HG02943 (cell line): ENCODE results near the gene IMMP2L.
"Not testable (repeated sequence)": the region's sequence is repeated elsewhere in the genome, so short reads cannot be mapped to it uniquely, and the experiment has no call there.

Source experiments
- ATAC-seq: cut with Tn5 transposase; IDR thresholded peaks from one replicate; pipeline ENCODE4 v1.9.1; 2021; ENCODE audit warnings: mild to moderate bottlenecking, low read depth, moderate library complexity; ENCODE audit not compliant: unreplicated experiment

The IMMP2L gene

DNA sequence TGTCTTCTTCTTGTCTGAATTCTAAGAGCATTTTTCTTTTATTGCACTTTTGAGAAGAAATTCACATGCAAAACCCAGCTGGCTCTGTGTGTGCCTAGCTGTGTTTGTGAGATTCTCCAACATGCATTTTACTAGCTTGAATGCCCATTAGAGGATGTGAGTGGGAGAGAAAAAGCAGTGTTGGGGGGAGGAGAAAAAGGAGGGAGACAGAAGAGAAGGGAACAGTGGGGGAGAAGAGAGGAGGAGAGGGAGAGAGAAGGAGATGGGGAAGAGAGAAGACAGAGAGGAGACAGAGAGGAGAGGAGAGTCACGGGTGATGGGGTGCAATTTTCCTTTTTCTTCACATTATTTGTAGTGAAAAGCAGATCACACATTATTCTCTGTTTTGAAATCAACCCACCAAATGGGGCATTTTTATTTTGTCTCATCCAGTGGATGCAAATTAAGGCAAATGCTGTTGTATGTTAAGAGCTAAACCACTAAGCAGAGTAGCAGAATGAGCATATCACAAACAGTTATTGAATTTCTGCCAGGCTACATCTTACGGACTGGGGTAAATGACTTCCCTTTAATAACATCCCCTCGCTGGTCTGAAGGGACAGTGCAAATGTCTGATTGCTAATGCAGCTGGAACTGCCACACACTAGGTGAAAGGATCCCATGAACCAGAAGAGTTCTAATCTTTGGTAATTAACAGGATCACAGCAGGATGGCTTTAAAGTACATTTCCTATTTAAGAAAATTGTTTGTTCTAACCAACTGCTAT, 470.5 kb downstream of the IMMP2L start:
- ATAC-seq: no peak

DNA sequence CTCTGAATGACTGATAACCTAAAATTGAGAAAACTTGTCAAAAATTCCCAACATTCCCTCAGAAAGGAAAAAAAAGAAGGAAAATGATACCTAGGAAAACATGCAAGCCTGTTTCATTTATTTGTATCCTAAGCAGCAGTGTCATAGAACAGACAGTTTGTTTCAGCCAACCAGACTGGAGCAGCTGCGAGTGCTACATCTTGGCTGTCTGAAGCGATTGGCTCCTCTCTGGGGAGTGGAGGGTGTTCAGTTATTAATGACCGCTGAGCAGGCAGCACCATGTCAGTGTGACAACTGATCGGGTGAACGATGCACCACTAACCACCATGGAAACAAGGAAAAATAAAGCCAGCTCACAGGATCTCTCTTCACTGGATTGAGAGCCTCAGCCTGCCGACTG, 471.4 kb downstream of the IMMP2L start, which contains the start of gene LRRN3:
LRRN3 (plus strand) TSS at position 282 of the 400 bp plus-strand sequence. CDS start 31,646 bp downstream, outside the sequence.
- ATAC-seq: no peak

DNA sequence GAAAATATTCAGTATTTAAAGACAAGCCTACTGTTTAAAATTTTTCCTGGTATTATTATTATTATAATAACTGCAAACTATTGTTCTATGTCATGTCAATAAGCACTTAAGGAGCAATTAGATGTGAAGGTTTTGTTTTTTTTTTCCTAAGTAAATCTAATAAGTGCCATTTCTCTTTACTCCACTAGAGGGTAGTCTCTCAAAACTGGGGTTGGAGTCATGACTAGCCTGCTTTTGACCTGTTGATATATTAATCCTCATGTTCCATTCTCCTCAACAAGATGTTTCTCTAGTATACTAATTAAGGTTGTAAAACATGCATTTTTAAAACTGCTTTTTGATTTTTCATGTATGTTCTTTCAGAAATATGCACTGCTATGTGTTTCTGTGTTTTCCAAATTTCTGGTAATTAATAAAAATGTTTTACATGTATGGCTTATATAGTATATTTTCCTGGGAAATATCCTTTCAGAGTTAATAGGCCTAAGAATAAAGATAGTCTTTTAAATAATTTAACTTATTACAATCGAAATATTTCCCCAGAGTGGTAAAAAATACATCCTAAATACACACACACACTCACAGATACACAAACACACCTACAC, 472.4 kb downstream of the IMMP2L start:
- no peak for ATAC-seq

DNA sequence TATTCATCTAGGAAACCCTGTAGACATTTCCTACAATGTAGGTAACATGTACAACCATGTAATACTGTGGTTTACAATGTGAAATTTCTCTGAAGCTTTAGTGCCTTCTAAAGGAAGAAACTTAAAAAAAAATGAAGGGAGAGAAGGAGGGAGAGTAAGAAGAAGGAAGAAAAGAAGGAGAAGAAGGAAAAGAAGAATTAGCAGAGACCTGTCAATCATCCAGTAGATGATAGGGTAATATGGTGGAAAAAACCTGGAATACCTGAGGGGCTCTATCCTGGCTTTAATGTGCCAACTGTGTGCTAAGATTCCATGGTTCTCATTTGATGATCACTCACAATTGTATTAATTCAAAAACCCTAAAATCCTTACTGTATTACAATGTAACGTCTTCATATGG, 474.0 kb downstream of the IMMP2L start:
- ATAC-seq: no peak

DNA sequence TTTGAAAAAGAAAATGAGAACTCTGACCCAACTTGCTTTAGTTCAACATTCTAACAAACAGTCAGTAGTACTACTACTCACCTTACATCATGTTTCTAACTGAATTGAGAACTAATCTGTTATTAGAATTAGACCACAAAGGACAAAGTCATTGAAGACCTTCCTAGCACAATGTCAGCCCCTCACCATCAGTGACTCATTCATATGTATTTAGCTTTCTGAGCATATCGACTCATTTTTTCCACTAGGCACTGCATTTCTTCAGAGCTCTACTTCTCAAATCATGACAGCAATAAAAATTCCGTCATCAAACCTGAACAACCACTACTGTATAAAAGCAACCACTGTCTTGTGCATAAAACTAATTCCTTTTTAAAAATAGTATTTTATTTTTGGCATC, 475.8 kb downstream of the IMMP2L start:
- ATAC-seq: no peak

DNA sequence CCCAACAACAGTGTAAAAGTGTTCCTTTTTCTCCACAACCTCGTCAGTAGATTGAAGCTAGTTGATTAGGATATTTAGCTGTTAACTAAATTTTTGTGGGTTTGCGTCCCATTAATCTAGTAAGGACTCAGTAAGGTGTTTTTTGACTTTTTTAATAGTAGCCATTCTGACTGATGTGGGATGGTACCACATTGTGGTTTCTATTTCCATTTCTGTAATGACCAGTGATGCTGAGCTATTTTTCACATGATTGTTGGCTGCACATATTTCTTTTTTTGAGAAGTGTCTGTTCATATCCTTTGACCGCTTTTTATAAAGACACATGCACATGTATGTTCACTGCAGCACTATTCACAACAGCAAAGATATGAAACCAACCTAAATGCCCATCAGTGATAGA, 476.9 kb downstream of the IMMP2L start:
- no peak for ATAC-seq

DNA sequence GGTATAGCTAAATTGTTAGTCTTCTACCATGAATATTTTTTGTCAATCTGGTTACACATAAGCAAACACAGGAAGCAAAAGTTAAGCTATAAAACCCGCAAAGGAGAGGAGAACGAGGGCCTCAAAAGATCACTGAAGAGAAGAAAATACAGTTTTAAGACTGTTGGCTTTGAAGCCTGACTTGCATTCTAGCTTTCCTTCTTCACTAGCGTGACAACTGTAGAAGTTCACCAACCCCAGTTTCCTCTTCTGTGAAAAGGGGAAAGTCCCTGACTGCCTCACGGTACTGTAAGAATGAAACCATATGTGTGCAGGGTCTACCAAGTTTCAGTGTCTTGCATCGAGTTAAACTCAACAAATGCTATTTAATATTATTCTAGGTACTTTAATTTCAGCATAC, 478.9 kb downstream of the IMMP2L start:
- peak; percentile 99 for ATAC-seq

DNA sequence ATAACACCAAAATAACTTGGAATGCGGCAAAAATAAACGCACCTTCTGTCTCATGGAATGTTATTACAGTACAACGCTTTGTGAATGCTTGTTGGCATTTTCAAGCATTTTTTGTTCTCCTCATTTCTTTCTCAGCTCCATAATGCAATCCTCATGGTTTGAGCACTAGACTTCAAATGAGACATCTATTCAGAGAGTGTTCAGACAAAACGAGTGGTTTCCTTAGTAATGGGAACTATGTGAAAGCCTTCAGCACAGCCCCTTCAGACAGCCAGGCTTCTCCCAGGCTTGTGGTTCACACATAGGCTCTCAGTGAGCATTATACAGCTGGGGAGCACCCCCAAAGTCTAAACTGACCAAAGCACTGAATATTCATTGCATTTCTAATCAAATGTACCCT, 479.9 kb downstream of the IMMP2L start:
- ATAC-seq: no peak

DNA sequence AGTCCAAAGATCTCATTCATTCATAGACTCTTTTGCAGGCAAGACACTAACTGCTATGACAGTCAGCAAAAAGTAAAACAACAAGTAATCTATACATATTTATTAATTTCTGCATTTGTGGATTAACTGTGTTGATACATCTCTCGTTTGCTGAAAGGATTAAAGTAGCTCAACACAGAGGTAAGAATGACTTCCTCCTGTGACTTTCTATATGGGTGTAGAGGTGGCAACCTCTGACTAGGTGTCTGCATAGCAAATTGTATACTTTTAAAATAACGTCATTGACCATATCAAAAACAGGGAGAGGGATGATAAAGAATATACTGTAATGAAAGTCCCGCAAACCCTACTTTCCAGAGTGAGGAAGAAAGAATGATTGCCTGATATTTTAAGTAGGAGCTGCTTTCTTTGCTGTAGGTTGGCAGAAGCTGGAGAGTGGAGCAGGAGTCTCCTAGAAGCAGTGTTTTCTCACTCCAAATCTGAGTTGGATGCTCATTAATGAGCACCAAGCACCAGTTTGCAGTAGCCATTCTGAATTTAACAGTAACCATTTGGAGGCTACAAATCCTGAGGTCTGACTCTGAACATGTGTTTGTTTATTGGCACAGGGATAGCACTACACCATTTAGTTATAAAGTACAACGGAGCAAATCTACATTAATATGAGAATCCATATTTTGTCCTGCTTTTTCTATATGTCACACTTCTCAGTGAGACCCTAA, 480.6 kb downstream of the IMMP2L start:
- no peak for ATAC-seq

DNA sequence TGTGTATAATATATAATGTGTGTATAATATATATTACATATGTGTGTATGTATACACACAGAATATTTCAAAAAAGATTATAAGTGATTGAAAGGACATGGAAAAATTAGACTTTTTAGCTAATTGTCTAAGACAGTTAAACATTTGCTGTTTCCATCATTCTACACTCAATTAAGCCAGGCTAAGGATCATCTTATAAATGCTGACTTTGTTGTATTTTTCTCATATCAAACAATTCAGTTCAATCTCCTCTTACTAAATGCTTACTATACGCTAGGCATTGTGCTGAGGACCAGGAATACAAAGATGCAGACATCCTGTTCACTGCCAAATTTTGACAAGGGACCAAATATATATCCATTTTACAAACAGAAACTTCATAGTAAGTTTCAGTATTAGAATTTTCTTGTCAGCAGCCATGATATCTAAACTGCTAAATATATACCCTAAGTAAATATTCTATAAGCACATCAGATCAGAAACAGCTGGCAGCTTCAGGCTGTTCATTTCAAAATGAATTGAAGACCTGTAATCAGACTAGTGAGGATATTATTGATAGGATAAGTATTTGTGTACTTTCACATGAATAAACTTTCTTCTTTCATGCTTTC, 481.7 kb downstream of the IMMP2L start:
- ATAC-seq: no peak

DNA sequence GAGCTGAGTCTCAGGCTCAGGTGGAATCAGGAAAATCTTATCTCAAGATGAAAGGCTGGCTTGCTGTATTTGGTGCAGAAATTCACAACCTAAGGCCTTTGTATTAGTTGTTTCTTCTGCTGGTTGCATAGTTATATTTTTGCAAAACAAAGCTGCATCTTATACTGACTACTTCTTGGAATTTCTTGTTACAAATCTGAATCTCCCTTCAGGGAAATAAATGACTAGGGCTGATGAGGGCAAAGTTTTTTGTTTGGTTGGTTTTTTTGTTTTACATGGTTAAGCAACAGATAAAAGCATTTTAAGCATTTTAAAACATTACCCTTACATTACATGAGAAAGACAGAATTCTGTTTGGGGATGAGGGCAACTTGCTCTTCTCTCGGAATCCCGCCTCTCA, 485.3 kb downstream of the IMMP2L start:
- no peak for ATAC-seq

DNA sequence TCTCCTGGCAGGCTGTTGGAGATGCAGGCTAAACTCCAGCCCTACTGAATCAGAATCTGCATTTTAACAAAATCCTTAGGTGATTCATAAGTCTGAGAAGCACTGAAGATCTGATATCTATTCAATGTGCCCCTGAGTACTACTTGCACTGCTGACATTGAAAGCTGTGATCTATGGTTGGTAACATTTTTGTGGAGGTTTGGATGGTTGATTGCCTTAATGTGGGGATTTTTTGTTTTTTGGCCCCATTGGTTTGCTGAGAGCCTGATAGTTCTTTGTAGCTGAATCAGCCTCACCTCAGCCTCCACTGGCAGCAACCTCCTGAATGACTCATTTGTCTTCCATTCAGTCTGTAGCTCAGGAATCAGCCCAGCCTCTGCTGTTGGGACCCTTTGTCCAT, 486.1 kb downstream of the IMMP2L start:
- no peak for ATAC-seq

DNA sequence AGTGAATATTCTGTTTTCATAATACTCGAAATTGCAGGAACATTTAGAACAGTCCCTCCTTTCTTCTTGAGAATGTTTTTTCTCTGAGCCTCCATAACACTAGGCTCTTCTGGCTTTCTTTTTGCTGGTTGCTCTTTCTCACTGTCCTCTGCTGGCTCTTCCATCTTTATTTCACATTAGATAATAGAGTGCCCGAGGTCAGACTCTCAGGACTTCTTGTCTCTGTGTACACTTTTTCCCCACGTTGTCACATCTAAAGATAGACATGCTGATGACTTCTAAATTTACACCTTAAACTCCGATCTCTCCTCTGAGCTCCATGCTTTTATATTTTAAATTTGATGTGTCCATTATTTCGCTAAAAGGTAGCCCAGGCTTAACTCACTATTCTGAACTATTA, 486.8 kb downstream of the IMMP2L start:
- no peak for ATAC-seq

DNA sequence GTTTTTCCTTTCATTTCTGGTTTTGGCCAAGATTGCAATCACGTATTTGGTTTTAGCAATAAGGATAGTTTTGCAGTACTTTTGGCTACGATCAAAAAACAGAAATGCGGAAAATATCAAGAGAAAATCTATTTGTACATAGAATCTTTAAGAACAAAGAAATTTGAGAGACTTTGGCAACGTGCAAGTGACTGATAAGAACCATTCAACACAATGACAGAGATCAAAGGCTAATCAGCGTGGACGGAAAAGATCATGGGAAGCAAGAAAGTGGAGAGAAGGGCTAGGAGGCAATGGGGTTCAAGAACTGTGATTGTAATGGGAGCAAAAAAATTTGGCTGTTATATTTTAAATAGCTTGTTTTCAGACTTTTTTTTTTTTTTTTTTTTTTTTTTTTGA, 487.5 kb downstream of the IMMP2L start:
- no peak for ATAC-seq

DNA sequence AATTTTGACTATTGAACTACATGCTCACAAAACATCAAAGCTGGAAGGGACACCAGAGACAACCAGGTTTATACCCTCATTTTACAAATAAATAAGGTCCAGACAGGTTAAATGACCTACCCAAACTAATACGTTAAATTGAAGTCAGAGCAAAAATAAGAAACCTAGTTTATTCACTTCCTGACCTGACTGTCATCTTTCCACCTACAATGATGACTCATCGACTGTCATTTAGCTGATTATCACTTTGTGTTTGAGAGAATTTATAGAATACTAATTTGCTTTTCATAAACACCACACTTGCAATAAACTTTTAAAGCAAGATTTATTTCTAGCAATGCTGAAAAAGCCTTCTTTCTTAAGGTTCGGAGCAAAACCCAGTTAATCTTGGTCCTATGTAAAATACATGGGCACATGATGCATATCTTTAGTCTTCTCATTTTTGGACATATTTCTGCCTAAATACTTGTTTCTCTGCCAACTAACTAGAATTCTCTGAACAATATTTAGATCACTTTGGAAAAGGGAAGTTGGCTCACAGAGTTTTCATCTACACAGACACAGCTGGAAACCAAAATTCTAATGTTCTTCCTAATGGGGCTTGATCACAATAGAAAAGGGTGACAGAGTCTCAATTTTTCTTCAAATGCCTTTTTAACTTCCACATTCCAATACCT, 488.1 kb downstream of the IMMP2L start:
- no peak for ATAC-seq

DNA sequence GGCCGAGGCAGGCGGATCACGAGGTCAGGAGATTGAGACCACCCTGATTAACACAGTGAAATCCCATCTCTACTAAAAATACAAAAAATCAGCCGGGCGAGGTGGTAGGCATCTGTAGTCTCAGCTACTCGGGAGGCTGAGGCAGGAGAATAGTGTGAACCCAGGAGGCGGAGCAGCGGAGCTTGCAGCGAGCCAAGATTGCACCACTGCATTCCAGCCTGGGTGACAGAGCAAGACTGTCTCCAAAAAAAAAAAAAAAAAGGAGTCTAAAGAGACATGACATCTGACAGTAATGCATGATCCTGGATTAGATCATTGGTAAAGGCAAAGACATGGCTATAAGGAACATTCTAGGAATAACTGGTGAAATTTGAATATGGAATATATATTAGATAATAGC, 489.6 kb downstream of the IMMP2L start:
- not testable (repeated sequence) for ATAC-seq

DNA sequence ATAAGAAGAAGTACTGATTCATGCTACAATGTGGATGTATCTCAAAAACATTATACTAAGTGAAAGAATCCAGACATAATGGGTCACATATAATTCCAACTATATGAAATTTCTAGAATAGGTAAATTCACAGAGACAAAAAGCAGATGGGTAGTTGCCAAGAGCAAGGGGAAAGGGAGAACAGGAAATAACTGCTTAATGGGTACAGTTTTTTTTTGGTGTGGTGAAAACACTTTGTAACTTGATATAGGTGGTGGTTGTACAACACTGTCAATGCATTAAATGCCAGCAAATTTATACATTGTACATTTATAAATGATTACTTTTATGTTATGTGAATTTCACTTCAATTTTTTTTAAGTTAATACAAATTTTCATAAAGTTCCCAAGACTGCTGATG, 490.7 kb downstream of the IMMP2L start:
- ATAC-seq: no peak

DNA sequence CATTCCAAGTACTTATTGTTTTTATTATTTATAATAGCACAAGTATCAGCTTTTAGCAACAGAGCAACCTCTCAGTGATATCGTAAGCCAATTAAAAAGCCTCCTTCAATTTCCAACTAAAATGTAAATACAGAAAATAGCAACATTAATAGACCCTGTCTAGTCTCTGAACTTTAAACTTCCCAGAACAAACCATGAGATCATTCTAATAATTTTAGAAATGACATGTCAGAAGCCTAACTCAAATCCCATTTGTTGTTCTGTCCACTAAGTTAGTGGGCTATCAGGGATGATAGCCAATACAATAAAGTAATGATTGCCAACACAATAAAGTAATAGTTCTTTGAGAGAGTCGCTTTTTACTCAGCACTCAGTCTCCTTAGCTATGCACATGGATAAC, 493.7 kb downstream of the IMMP2L start:
- no peak for ATAC-seq

DNA sequence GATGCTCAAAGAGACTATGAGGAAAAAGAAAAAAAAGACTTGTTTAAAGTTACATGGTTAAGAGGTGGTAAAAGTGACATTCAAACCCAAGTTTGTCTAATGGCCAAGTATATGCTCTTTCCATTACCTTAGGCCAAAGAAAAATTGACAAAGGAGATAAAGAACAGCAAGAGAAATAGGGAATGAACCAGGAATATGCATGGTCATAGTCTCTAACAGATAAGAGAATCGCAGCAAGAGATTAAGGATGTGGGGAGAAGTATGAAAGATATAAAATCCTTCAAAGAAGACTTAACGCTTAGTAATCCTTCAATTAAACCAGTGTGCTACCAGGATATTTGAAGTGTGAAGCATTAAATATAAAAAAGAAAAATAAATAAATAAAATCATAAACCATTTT, 494.6 kb downstream of the IMMP2L start:
- ATAC-seq: no peak

DNA sequence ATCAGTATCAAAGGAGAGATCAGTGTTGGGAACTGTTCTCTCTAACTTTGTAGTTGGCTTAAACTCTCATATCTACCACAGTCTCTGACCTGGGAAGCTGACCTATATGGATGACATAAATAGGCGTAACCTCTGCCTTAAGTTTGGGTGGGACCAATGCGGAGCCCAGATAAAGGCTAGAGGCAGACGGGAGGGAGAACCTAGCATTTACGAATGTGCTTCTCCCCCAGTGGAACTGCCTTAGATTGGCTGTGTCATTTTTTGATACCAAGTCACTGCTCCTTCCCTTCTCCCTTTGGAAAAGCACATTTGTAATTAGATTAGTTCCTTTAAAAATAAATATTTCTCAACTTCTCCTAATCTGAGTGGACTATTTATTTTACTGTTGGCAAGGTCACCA, 495.0 kb downstream of the IMMP2L start:
- ATAC-seq: no peak

DNA sequence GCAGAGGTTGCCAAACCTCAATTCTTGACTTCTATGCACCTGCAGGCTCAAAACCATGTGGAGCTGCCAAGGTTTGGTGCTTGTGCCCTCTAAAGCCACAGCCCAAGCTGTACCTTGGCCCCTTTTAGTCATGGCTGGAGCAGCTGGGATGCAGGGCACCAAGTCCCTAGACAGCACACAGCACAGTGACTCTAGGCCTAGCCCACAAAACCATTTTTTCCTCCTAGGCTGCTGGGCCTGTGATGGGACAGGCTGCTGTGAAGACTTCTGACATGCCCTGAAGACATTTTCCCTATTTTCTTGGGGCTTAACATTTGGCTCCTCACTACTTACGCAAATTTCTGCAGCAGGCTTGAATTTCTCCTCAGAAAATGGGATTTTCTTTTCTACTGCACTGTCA, 499.1 kb downstream of the IMMP2L start:
- no peak for ATAC-seq
